ENCODE measurements around the gene LBHD1. TPM values are rescaled to one million over a fixed set of nuclear protein-coding genes. Genes with fewer than 3 reads are reported as not detected.

LBHD1 gene
- total and polyA plus RNA-seq, 2 of the 4 experiments (the other 2 are of a cell fraction), result 1.6 to 4.0 TPM

- Histone ChIP-seq H2AK5ac (ENCODE audit: low read depth, low read length) (peak within 1 kb of the TSS; percentile 96), H3K9ac (ENCODE audit: low read depth, low read length) (peak within 1 kb of the TSS; percentile 99)
These were observed 25.9 kb downstream of the LBHD1 start, which contains the start of gene GANAB for GRCh38 chr11:62645946-62646824. Gene GANAB (minus strand): TSS chr11:62646613. CDS start chr11:62646599, 14 bp downstream.

More at GRCh38 chr11:62645946-62646824, 25.9 kb downstream of the LBHD1 start, which contains the start of gene GANAB:
- Histone ChIP-seq H3K4me1 (ENCODE audit: control insufficient read depth, insufficient read depth, low read length) (peaks cover 6% of the 10 kb centered on the region; the same call in 1 of the 2 replicates), H3K4ac (ENCODE audit: low read depth, low read length) (peak within 1 kb of the TSS; percentile 93), H2BK120ac (ENCODE audit: low read depth, low read length) (peak within 1 kb of the TSS; percentile 68), H3K9me1 (ENCODE audit: insufficient read depth, low read length) (peaks cover 7% of the 10 kb centered on the region; the same call in 1 of the 2 replicates), H2BK5ac (ENCODE audit: low read depth, low read length, poor library complexity, severe bottlenecking) (peak within 1 kb of the TSS; percentile 62), H3K9me3 (ENCODE audit: control insufficient read depth, insufficient read depth, low read length) (no peaks in the 10 kb centered on the region), H3K4me2 (ENCODE audit: low read depth, low read length) (peak within 1 kb of the TSS; percentile 95), H2BK20ac (ENCODE audit: low read depth, low read length) (no peak within 1 kb of the TSS), H3K27me3 (ENCODE audit: control insufficient read depth, insufficient read depth, low read length) (no peaks in the 10 kb centered on the region), H3K27ac (ENCODE audit: insufficient read depth, low read length) (peak within 1 kb of the TSS; percentile 86), H3K4me3 (ENCODE audit: insufficient read depth, low read depth, low read length) (peak within 1 kb of the TSS; percentile 72), H3K36me3 (ENCODE audit: control insufficient read depth, insufficient read depth, low read length) (peaks cover 36% of the 10 kb centered on the region), H3K56ac (ENCODE audit: extremely low read depth, insufficient read depth, low read length) (peak within 1 kb of the TSS; percentile 91), H4K5ac (ENCODE audit: low read depth, low read length) (peak within 1 kb of the TSS; percentile 28), H3K79me1 (ENCODE audit: low read depth in 1 of 2, low read length in 2 of 2) (peaks cover 0 to 50% of the 10 kb centered on the region in 2 experiments; a peak in 3 of 4 replicates), H3K14ac (replicated peaks; ENCODE audit: low read depth, low read length) (peak within 1 kb of the TSS; percentile 97), H4K20me1 (ENCODE audit: insufficient read depth, low read length) (peaks cover 17% of the 10 kb centered on the region), H2AK9ac (replicated peaks; ENCODE audit: low read depth, low read length, poor library complexity) (peak within 1 kb of the TSS; percentile 98), H4K8ac (ENCODE audit: low read depth in 2 of 2, low read length in 2 of 2) (peak within 1 kb of the TSS; percentile 76), H2BK15ac (ENCODE audit: low read depth, low read length) (no peak within 1 kb of the TSS), H3K18ac (ENCODE audit: low read depth, low read length) (no peak within 1 kb of the TSS; the same call in 1 of the 2 replicates), H3K23ac (ENCODE audit: low read depth, low read length) (peak within 1 kb of the TSS; percentile 95), H4K91ac (ENCODE audit: insufficient read depth, low read depth, low read length) (peak within 1 kb of the TSS; percentile 88), H2AFZ (replicated peaks; ENCODE audit: low read length, poor library complexity) (peak within 1 kb of the TSS; percentile 69)
- BruUV-seq (replicated peaks), result TSS peak; percentile 24
- ATAC-seq (ENCODE audit: low read depth) (peak; percentile 99), DNase-seq (peak; percentile 96)
- intact Hi-C loops (cut with micrococcal nuclease), result no loop called here
- WGBS, 2 experiments (ENCODE audit: extremely low coverage in 2 of 2, insufficient read length in 1 of 2), result 2% methylated on average over 17 of the region's 73 CpGs; no CpG with 5 or more reads in 1 of the 2 experiments
- POLR2A ChIA-PET (ENCODE audit: unreplicated experiment), result interaction anchor here (0.8 kb wide), 1 partner anchor 72 kb away, joined by 3 read pairs; the partner anchor contains the start of gene EEF1G
- in situ Hi-C loops (cut with MboI; ENCODE audit: low sequenced_read_pairs), result no loop called here
- dilution Hi-C loops (cut with HindIII; ENCODE audit: low sequenced_read_pairs, unreplicated experiment), result no loop called here
- TF ChIP-seq MXI1 (IDR thresholded peaks at IDR 0.05; ENCODE audit: borderline replicate concordance, low read depth, low read length) (peak; percentile 76), RAD21 (IDR thresholded peaks at IDR 0.05; ENCODE audit: low read length) (no peak), POLR2A (IDR thresholded peaks at IDR 0.05; ENCODE audit: low read depth, low read length) (peak; percentile 93), RFX5 (IDR thresholded peaks at IDR 0.05; ENCODE audit: low read depth, low read length) (0 out of 2 replicates have a peak, but pooled peaks have one; percentile 9), FOS (IDR thresholded peaks at IDR 0.05; ENCODE audit: low read depth, low read length) (no peak), MAZ (IDR thresholded peaks at IDR 0.05; ENCODE audit: borderline replicate concordance, low read depth, low read length) (peak; percentile 81; the same call in 1 of the 2 replicates)
- CTCF ChIA-PET, result no interaction called here
